CMK (cell line): ENCODE measurements around the gene MAB21L4.

Source experiments
- DNase-seq: peaks from one replicate; pipeline ENCODE4 v3.0.0-alpha.2; 2010; ENCODE audit warnings: low read depth

MAB21L4 gene

GRCh38 chr2:240925191-240925567 lies 29.2 kb upstream of the MAB21L4 start:
- no peak for DNase-seq

DNA sequence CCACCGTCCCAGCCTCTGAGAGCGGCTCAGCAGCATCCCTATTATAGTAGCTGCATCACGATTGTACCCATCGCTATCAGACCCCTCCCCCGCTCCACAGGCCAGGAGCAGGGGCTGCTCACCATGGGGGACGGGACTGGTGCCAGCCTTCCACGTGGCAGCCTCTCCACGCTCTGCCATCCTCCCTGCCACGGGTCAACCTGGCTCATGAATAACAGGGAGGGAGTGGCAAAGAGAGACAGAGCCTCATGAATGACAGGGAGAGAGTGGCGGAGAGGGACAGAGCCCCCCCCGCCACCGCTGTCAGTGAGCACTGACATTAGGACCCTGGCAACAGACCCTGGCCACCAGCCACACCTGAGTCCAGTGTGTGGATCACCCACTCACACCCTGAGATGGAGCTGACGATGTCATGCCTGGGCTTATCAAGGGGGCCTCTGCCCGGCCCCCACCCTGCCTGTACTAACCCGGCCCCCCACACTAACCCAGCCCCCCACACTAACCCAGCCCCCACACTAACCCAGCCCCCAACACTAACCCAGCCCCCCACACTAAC lies 27.1 kb upstream of the MAB21L4 start:
- DNase-seq: no peak

DNA sequence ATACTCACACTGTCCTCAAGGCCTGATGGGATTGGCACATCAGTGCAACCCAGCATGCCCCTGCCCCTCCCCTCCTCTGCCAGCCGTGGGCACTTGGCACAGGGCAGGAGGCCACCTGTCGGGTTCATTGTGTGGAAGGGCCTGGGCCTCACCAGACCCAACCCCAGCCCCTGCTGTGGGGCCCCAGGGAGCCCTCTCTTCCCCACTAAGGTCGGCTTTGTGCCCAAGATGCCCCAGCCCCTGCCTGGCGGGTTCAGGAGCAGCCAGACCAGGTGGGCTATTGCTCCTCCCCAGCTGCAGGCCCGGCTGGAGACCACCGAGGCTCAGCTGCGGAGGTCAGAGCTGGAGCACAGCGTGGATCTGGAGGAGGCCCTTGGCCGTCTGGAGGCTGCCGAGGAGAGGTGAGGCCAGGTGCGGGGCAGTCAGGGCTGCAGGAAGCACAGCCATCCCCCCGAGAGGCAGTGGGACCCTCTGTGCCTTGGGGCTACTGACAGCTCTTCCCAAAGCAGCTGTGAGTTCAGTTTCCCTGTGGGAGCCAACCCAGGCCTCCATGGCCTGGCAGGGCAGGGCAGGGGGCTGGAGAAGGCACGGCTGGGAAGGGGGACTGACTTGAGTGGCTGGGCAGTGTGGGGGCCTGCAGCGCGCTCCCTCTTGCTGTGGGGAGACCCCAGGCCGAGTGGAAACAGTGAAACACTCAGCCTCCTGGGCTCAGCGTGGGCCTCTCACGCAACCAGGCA lies 26.5 kb upstream of the MAB21L4 start:
- no peak for DNase-seq

DNA sequence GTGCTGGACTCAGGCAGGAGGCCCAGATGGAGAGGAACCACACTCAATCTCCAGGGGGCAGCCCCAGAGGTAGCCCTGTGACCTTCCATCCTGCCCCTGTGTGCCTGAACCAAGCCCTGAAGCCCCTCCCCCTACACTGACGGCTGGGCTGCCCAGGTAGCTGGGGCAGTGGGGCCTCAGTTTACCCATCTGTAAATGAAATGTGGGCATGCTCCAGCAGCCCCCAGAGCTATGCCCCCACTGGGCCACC lies 26.0 kb upstream of the MAB21L4 start:
- DNase-seq: no peak

DNA sequence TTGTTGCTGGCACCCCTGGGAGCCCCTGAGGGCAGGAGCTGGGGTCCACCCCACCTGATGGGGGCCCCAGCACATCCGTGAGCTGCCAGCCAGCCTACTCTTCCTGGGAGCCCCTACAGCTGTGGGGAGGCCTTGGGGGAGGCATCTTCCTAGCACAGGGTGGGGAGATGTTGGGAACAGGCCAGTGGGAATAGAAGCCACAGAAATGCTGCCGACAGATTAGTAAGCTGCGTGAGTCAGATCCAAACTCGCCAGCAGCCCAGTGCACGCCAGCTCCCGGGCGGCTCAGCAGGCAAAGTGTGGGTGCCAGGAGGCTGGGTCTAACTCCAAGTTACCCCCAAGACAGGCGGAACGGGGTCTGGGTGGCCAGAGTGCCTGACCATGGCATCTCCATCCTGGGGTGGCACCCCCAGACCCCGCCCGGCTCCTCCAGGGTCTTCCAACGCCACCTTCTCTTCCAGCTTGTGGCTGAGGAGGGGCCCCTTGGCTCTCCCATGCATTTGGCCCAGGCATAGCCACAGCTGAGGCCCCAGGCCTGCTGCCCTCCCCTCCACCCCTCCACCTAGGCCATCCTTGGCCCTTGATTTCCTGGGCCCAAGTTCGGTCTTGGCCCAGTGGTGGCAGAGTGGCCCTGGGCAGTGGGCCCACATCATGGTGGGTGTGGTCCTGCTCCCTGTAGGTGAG lies 25.5 kb upstream of the MAB21L4 start:
- no peak for DNase-seq

DNA sequence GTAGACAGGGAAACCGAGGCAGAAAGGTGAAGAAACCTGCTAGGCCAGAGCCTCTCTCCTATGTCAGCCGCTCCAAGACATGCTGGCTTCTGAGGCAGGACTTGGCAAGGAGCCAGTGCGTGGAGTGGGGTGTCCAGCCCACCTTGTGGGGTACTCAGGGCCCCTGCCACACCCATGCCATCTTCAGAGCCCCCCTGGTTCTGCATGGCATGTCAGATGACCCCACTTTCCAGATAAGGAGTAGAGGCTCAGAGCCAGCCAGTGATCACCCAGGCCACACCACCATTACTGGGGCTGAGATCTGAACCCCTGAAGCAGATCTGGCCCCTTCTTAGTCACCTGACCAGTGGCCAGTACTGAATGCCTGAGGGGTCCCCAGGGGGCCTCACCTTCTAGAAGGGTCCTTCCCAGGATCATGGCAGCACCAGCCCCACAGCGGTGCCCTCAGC lies 24.9 kb upstream of the MAB21L4 start:
- DNase-seq: no peak

GRCh38 chr2:240919786-240920782 lies 24.1 kb upstream of the MAB21L4 start:
- no peak for DNase-seq

DNA sequence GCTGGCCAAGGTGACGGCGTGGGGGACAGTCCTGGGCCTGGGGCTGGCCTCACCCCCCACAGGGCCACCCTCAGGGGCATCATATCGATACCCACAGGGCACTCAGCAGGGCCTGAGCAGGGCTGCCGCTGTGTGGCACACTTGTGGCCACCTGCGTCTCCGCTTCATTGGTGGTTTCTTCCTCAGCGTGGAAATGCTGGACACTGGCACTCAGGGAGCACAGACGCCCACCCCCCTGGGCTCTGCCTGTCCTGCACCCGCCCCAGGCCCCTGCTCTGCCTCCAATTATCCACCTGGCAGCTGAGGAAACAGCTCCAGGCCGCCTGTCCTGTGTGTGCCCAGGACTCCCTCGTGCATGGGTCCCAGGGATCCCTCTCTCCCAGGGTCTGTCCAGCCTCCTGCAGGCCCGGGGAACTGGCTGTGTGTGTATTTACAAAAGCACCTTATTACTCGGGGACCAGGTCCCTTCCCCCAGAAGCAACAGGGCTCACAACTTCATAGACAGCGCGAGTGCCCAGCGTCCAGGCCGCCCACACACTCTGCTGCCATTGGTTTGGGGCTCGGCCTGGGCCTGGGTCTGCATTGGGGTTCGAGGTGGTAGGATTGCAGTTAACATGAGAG lies 23.3 kb upstream of the MAB21L4 start:
- DNase-seq: no peak

DNA sequence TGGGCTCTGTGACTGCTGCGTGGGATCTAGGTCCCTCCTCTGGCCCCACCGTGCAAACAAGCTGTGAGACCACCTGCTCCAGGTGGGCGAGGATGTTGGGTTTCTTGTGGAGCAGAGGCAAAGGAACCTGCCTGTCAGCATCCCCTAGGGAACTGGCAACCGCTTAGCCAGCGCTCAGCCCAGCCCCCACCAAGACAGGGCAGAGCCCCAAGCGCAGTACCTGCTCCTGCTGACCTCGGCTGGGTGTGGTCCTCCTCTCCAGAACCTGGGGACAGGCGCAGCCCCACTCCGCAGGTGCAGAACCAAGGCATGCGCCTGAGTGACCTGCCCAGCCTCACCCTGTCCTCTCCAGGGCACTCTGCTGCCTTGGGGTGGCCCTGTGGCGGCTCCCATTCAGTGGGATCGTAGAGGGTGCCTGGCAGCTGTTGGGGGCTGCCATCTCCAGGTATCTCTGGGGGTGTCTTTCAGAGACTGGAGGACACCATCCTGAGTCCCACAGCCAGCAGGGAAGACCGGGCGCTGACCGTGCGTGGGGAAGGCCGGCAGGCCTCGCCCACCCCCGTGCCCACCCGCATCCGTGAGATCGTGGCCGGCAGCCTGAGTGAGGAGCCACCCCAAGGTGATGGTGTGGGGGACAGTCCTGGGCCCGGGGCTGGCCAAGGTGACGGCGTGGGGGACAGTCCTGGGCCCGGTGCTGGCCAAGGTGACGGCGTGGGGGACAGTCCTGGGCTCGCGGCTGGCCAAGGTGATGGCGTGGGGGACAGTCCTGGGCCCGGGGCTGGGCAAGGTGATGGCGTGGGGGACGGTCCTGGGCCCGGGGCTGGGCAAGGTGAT lies 22.5 kb upstream of the MAB21L4 start:
- no peak for DNase-seq

- no peak for DNase-seq
Observed at GRCh38 chr2:240917684-240918257, 21.8 kb upstream of the MAB21L4 start.

GRCh38 chr2:240917009-240917683 lies 21.2 kb upstream of the MAB21L4 start:
- no peak for DNase-seq

GRCh38 chr2:240916571-240917008 lies 20.6 kb upstream of the MAB21L4 start:
- DNase-seq: no peak

- DNase-seq: no peak
Observed at GRCh38 chr2:240915526-240916341, 19.8 kb upstream of the MAB21L4 start.

DNA sequence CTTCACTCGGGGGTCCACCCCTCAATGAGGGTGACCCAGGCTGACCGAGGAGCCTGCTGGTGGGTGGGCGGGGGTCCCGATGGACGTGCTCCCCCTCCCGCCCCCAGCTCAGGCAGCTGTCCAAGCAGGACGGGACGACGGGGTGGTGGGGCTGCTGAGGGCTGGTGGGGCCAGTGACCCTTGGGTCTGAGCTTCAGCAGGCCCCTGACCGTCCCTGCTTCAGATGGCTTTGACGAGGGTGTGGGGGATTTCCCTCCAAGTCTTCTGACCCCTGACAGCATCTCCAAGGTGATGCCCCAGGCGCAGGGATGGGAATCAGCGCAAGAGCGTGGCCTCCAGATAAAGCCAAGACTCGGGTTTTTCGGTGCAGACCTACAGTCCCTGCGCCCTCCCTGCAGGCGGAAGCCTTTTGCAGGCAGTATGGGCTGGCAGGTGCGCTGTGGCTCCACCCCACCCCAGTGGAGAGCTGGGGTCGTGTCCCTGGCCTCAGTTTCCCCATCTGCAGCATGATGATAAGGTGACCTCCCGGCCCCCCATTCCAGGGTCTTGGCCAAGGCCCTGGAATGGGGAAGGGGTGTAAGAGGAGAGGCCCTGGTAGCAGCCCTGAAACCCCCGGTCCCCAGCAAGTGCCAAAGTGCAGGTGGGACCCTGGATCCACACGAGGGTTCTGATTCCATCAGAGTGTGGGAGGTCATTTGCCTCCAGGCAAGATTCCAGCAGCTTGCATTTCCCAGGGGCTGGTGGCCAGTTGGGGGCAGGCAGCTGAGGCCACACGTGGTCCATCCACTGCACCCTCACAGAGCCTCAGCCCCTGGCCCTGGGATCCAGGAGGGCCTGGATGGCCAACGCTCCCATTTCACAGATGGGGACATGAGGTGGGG lies 18.9 kb upstream of the MAB21L4 start:
- no peak for DNase-seq

GRCh38 chr2:240913810-240914644 lies 18.1 kb upstream of the MAB21L4 start:
- peak; percentile 25 for DNase-seq

- DNase-seq: no peak
Observed at GRCh38 chr2:240912878-240913809, 17.2 kb upstream of the MAB21L4 start.
